GM12878 (cell line): ENCODE data around the gene B3GNT2. TPM values are rescaled to one million over a fixed set of nuclear protein-coding genes. Genes with fewer than 3 reads are reported as not detected.
A peak's percentile ranks its signal among the peaks of the same experiment; 100 is the strongest.

ENCODE experiments used
- ATAC-seq: fragments of 200-7000 bp; cut with Tn5 transposase; 3 replicates; pipeline ENCODE4 v1.9.1; 2020; ENCODE audit warnings: mild to moderate bottlenecking, moderate library complexity
- BruUV-seq: library from RNA; stranded (reverse); fragments of 400-500 nt; replicated peaks from 2 replicates; lab custom pipeline; 2021; lab: Mats Ljungman, UMichigan
- CTCF ChIA-PET: fragments of 300-600 bp; sonication (Branson Sonifier 250); formaldehyde crosslinking; extraction: SDS; loops from one replicate; lab custom pipeline; 2021; ENCODE audit warnings: inconsistent platforms; lab: Yijun Ruan, JAX
- POLR2A ChIA-PET: fragments of 350-600 bp; formaldehyde crosslinking; extraction: SDS; loops from one replicate; lab custom pipeline; 2021; ENCODE audit warnings: inconsistent platforms; lab: Charles Lee
- RAD21 ChIA-PET: fragments of 300-600 bp; sonication (Branson Sonifier 250); formaldehyde crosslinking; loops from one replicate; lab custom pipeline; 2023; ENCODE audit warnings: antibody characterized with exemption; ENCODE audit not compliant: unreplicated experiment; lab: Charles Lee
- SMC1A ChIA-PET: fragments of 300-600 bp; sonication (Branson Sonifier 250); formaldehyde crosslinking; loops from one replicate; lab custom pipeline; 2023; ENCODE audit not compliant: unreplicated experiment, uncharacterized antibody; lab: Charles Lee
- DNase-seq: peaks from one replicate; pipeline ENCODE4 v3.0.0-alpha.2; 2011; ENCODE audit warnings: low read depth, low spot score
- FAIRE-seq: peaks from 3 replicates; lab custom pipeline; 2011; peaks lifted over from hg19 to GRCh38; lab: Jason Lieb, UNC
- H2AFZ ChIP-seq: 2 replicates; pipeline ENCODE4 v1.6.0; 2011; ENCODE audit warnings: low read depth, low read length, control low read depth; ENCODE audit not compliant: control insufficient read depth
- H3K27ac ChIP-seq: 2 replicates; pipeline ENCODE4 v1.5.1; 2011; ENCODE audit warnings: control low read depth; ENCODE audit not compliant: control insufficient read depth, insufficient read depth
- H3K27me3 ChIP-seq, 2 experiments: replicated peaks in 1 of 2; 2 replicates each; pipeline versions ENCODE4 v1.6.0 to v1.6.1; 2011; ENCODE audit warnings: low read length in 1 of 2; ENCODE audit not compliant: control insufficient read depth in 2 of 2, insufficient read depth in 2 of 2
- H3K36me3 ChIP-seq, 2 experiments: 2 replicates each; pipeline ENCODE4 v1.5.1; 2011; ENCODE audit warnings: low read length in 1 of 2; ENCODE audit not compliant: control insufficient read depth in 2 of 2, insufficient read depth in 2 of 2
- H3K4me1 ChIP-seq: 2 replicates; pipeline ENCODE4 v1.6.1; 2011; ENCODE audit warnings: mild to moderate bottlenecking, low read length, moderate library complexity, mixed read lengths; ENCODE audit not compliant: control insufficient read depth, insufficient read depth
- H3K4me2 ChIP-seq: 2 replicates; pipeline ENCODE4 v1.6.0; 2011; ENCODE audit warnings: control low read depth; ENCODE audit not compliant: control insufficient read depth, insufficient read depth
- H3K4me3 ChIP-seq: fragments of 200-600 bp; sonication (generic); 2 replicates; pipeline ENCODE4 v1.5.1; 2016
- H3K79me2 ChIP-seq: 2 replicates; pipeline ENCODE4 v1.6.0; 2011; ENCODE audit warnings: low read length; ENCODE audit not compliant: control insufficient read depth, insufficient read depth
- H3K9ac ChIP-seq: 2 replicates; pipeline ENCODE4 v1.8.0; 2011; ENCODE audit warnings: low read length, control low read depth, mixed read lengths; ENCODE audit not compliant: control insufficient read depth, insufficient read depth
- H3K9me3 ChIP-seq: replicated peaks from 3 replicates; pipeline ENCODE4 v1.5.1; 2011; ENCODE audit warnings: mild to moderate bottlenecking, low read length; ENCODE audit not compliant: control insufficient read depth, insufficient read depth
- H4K20me1 ChIP-seq: 2 replicates; pipeline ENCODE4 v1.6.0; 2011; ENCODE audit not compliant: control insufficient read depth, insufficient read depth
- BCL11A ChIP-seq: IDR thresholded peaks from 2 replicates; pipeline ENCODE4 v1.6.1; 2011; ENCODE audit warnings: low read depth, low read length
- EGR1 ChIP-seq, 2 experiments: IDR thresholded peaks; 1 replicate in 1 of 2; 2 replicates in 1 of 2; pipeline ENCODE4 v1.6.1; 2011 to 2012; ENCODE audit warnings: low read depth in 2 of 2, low read length in 2 of 2, borderline replicate concordance in 1 of 2, mild to moderate bottlenecking in 1 of 2, moderate library complexity in 1 of 2
- FOXM1 ChIP-seq: IDR thresholded peaks from 2 replicates; pipeline ENCODE4 v1.6.1; 2012; ENCODE audit warnings: low read depth, mild to moderate bottlenecking, inconsistent platforms, low read length, moderate library complexity
- NFYB ChIP-seq: IDR thresholded peaks from 2 replicates; pipeline ENCODE4 v1.6.1; 2011; ENCODE audit warnings: low read depth, mild to moderate bottlenecking, low read length, improper control_type of control experiment, moderate library complexity; ENCODE audit not compliant: insufficient read depth
- RCOR1 ChIP-seq: conservative IDR thresholded peaks from 2 replicates; pipeline ENCODE4 v1.6.1; 2012; ENCODE audit warnings: low read depth, low read length, improper control_type of control experiment
- ZNF207 ChIP-seq: fragments of 450-650 bp; IDR thresholded peaks from 2 replicates; pipeline ENCODE4 v1.6.1; 2014; ENCODE audit warnings: antibody characterized with exemption, mild to moderate bottlenecking, borderline replicate concordance
- WGBS: methylation state at CpG from one replicate; pipeline ENCODE4 v1.1.6; 2016; ENCODE audit warnings: low lambda C conversion rate; ENCODE audit not compliant: insufficient replicate concordance, insufficient coverage; ENCODE audit errors: missing lambda C conversion rate; 5-methylcytosine and 5-hydroxymethylcytosine counted together
- in situ Hi-C: fragments of 300-500 bp; cut with MboI; formaldehyde crosslinking; loops from 9 replicates; pipeline ENCODE4 v1.14.3; 2018; ENCODE audit warnings: mixed read lengths
- intact Hi-C: fragments of 100-400 bp; cut with micrococcal nuclease; formaldehyde crosslinking; loops from one replicate; pipeline ENCODE4 v1.14.2; 2022; ENCODE audit not compliant: unreplicated experiment
- polyA plus RNA-seq, 11 experiments: library from polyadenylated mRNA; depleted of rRNA in 4 of 11; unstranded in 6 of 11; stranded (reverse) in 5 of 11; fragments of >200 nt; fragmentation: Nextera tagmentation in 4 of 11; fragmentation: Illumina TruSeq in 1 of 11; extraction: Ambion mirVana in 4 of 11; extraction: Trizol in 1 of 11; gene quantifications; 1 replicate in 1 of 11; 2 replicates in 10 of 11; pipeline versions ENCODE4 v1.2.1 to v1.2.3, GENCODE V29; 2011 to 2016; ENCODE audit warnings: inconsistent platforms in 2 of 11, missing spikeins in 2 of 11, low read depth in 1 of 11
- total RNA-seq, 4 experiments: library from RNA; depleted of rRNA in 3 of 4; stranded (reverse); fragments of >200 nt in 3 of 4; fragmentation: Illumina TruSeq in 1 of 4; extraction: Trizol in 1 of 4; gene quantifications; 2 replicates each; pipeline versions ENCODE4 v1.2.1 to v1.2.3, GENCODE V29; 2013 to 2021

B3GNT2 gene
- total and polyA plus RNA-seq, 10 of the 15 experiments (the other 5 are each of a cell fraction or from before 2014, with no cell fraction given) = 19.7 to 103 (median 76.3) TPM

GRCh38 chr2:62181843-62182242 lies 14.1 kb upstream of the B3GNT2 start (continued):
- no peak for TF ChIP-seq EGR1 (IDR thresholded peaks at IDR 0.05; ENCODE audit: borderline replicate concordance in 1 of 2, low read depth in 2 of 2, low read length in 2 of 2)

DNA sequence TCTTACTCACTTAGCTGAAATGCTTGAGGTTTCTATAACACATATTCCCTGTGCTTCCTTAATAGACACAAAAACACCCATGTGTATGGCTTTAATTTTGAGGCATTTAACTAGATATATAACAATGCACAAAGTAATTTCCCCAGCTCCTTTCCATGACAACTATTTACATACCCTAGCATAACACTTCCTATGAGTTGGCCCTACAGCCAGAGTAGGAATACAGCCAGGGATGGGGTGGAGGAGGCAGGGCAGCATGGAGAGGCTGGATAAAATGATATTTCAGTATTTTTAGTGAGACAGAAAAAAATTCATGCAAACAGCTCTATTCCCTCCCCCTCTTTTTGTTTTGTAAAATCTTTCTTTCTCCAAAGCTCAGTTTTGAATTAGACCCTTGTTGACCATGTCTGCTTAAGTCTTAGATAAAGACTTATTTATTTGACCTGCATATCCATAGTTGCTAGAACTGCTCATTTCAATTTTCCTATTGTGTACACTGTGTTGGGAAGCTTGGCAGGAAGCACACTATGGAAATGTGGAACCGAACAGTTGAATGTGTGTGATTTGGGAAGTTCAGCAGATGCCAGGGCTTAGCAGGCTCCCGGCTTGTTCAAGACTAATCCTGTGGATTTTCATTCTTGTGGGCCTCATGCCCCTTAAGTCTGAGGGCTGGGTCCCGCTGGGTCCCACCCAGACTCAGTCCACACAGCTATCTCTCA lies 11.2 kb upstream of the B3GNT2 start:
- Histone ChIP-seq H3K27ac (no peak overlapping the region), H3K4me1 (peaks cover 5% of the 10 kb centered on the region; the same call in 1 of the 2 replicates), H3K9me3 (no peaks in the 10 kb centered on the region), H3K4me2 (no peak overlapping the region), H3K36me3 (no peaks in the 10 kb centered on the region), H3K27me3 (no peaks in the 10 kb centered on the region), H4K20me1 (no peaks in the 10 kb centered on the region), H2AFZ (no peak overlapping the region), H3K4me3 (no peak overlapping the region), H3K9ac (no peak overlapping the region), H3K79me2 (no peaks in the 10 kb centered on the region)
- TF ChIP-seq RCOR1 = no peak
- BruUV-seq = no TSS peak
- RAD21 ChIA-PET = no interaction called here
- no peak for DNase-seq
- POLR2A ChIA-PET = no interaction called here
- intact Hi-C loops = no loop called here
- CTCF ChIA-PET = interaction anchor here (0.6 to 1.3 kb wide), 2 partner anchors 16 kb away, joined by 3 to 4 read pairs; no protein-coding TSS in a partner anchor
- in situ Hi-C loops = no loop called here
- 63% methylated on average over 3 of the region's 3 CpGs for WGBS
- SMC1A ChIA-PET = interaction anchor here (2.1 kb wide), 1 partner anchor 9 kb away, joined by 8 read pairs; no protein-coding TSS in a partner anchor
- FAIRE-seq = no peak
- no peak for ATAC-seq

DNA sequence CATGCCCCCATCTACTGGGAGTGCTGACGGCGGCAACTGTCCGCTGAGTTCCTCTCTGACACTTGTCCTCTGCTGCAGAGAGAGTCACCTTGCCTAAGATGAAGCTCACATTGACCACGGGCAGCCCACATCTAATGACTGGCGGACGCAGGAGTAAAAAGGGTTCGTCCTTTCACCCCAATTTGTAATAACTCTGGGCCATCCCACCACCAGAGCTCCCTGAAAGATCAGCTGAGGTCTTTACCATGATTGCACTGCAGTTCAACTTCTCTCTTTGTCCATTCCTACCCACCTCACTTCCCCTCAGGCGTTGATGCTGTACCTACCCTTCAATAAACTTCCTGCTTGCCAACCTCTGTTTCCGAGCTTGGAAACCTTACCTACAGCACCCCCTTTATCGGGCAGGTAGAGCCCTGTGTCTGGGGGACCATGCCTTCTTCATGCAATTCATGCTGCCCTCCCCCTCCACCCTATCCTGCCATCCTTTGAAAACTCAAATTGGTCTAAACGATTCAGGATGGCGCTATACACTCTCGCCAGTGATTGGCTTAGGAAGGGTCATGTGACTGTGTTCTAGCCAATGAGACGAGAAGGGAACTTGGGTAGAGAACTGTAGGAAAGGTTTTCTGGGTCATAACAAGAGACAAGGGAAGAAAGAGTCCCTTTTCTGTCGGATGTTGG lies 10.3 kb upstream of the B3GNT2 start:
- TF ChIP-seq FOXM1 (no peak), NFYB (peak; percentile 76), ZNF207 (no peak), BCL11A (no peak)
- in situ Hi-C loops = no loop called here
- 74% methylated on average over 15 of the region's 15 CpGs for WGBS
- H3K4me3 ChIP-seq = no peak overlapping the region
- FAIRE-seq (no peak), ATAC-seq (no peak), DNase-seq (no peak)
- H3K4me2 ChIP-seq = no peak overlapping the region
- H3K79me2 ChIP-seq = no peaks in the 10 kb centered on the region
- ChIA-PET POLR2A (interaction anchor here (0.5 to 0.6 kb wide), 2 partner anchors 51 to 86 kb away, joined by 3 to 4 read pairs; no protein-coding TSS in a partner anchor), CTCF (no interaction called here), SMC1A (no interaction called here), RAD21 (no interaction called here)
- peaks cover 5% of the 10 kb centered on the region; the same call in 1 of the 2 replicates for H3K4me1 ChIP-seq
- H3K9me3 ChIP-seq = no peaks in the 10 kb centered on the region
- no peak overlapping the region for H2AFZ ChIP-seq
- no peaks in the 10 kb centered on the region for H3K27me3 ChIP-seq
- H4K20me1 ChIP-seq = no peaks in the 10 kb centered on the region
- no TSS peak for BruUV-seq
- intact Hi-C loops = no loop called here
- no peaks in the 10 kb centered on the region for H3K36me3 ChIP-seq
- H3K9ac ChIP-seq = no peak overlapping the region
- no peak overlapping the region for H3K27ac ChIP-seq
